Measurements from ENCODE around the gene PHF8.

The PHF8 gene

DNA sequence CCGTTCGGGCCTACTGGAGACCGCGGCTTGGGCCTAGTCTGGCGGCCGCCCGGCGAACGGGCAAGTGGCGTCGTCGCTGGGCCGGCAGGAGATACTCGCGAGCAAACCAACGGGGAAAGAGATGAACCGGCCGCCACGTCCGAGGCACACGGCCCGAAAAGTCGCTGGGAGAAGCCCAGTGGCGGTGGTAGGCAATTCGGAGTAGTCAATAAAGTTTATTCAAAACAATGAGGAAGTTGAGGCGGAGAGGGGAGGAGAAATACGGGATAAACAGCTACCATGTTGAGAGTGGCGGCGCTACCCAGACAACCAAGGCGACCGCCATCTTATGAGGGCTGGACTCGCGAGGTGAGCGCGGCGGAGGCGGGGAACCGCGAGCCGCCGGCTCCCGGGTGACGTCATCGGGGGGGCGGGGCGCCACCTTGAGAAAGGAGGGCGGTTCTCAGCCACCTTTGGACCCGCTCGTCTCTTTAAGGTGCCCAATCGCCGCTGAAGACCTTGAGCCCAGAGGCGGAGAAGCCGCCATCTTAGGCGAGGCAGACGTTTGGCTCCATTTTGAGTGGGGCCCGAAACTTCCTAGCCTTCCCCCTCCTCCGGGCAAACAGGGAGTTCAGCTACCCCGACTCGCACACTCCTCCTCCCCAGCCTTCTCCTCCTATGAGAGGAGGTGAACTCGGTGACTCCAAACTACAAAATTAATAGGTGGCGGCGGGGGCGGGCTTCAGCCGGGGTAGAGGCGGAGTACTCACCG is at the start of gene PHF8:
PHF8 (minus strand) TSS at position 348 of the 751 bp plus-strand sequence. CDS start 1,745 bp downstream, outside the sequence.
- Mint-ChIP-seq H3K9me3 (peaks cover 9% of the 10 kb centered on the region), H3K36me3 (ENCODE audit: low read depth) (peaks cover 7% of the 10 kb centered on the region), H3K27ac (peak within 1 kb of the TSS; percentile 96 to 100 (median 100)), H3K27me3 (ENCODE audit: low read depth) (no peaks in the 10 kb centered on the region), H3K4me1 (peaks cover 6% of the 10 kb centered on the region), H3K4me3 (peak within 1 kb of the TSS; percentile 95 to 99 (median 98))
- TF ChIP-seq CTCF (IDR thresholded peaks at IDR 0.05; ENCODE audit: unreplicated experiment in 3 of 3), result no peak

GRCh38 chrX:54093571-54093970 is 49.3 kb upstream of the PHF8 start:
- no peaks in the 10 kb centered on the region for H3K27me3 Mint-ChIP-seq (ENCODE audit: low read depth)
- TF ChIP-seq CTCF (IDR thresholded peaks at IDR 0.05; ENCODE audit: unreplicated experiment in 3 of 3), result no peak
- peaks cover 4% of the 10 kb centered on the region for H3K36me3 Mint-ChIP-seq (ENCODE audit: low read depth)
- H3K27ac Mint-ChIP-seq, result no peak overlapping the region
- H3K4me3 Mint-ChIP-seq, result no peak overlapping the region
- peaks cover 4% of the 10 kb centered on the region for H3K9me3 Mint-ChIP-seq
- H3K4me1 Mint-ChIP-seq, result no peaks in the 10 kb centered on the region

- Mint-ChIP-seq H3K9me3 (peaks cover 4% of the 10 kb centered on the region), H3K36me3 (ENCODE audit: low read depth) (peaks cover 4% of the 10 kb centered on the region), H3K27me3 (ENCODE audit: low read depth) (no peaks in the 10 kb centered on the region), H3K4me1 (no peaks in the 10 kb centered on the region), H3K27ac (no peak overlapping the region), H3K4me3 (no peak overlapping the region)
- TF ChIP-seq CTCF (IDR thresholded peaks at IDR 0.05; ENCODE audit: unreplicated experiment in 3 of 3), result no peak
Measured at GRCh38 chrX:54093159-54093558, 48.9 kb upstream of the PHF8 start.

GRCh38 chrX:54090880-54091279 is 46.6 kb upstream of the PHF8 start:
- H3K36me3 Mint-ChIP-seq (ENCODE audit: low read depth), result peaks cover 14% of the 10 kb centered on the region
- no peak overlapping the region for H3K27ac Mint-ChIP-seq
- no peaks in the 10 kb centered on the region for H3K4me1 Mint-ChIP-seq
- no peaks in the 10 kb centered on the region for H3K27me3 Mint-ChIP-seq (ENCODE audit: low read depth)
- no peak for TF ChIP-seq CTCF (IDR thresholded peaks at IDR 0.05; ENCODE audit: unreplicated experiment in 3 of 3)
- H3K9me3 Mint-ChIP-seq, result peaks cover 8% of the 10 kb centered on the region
- no peak overlapping the region for H3K4me3 Mint-ChIP-seq

GRCh38 chrX:54089191-54089590 is 44.9 kb upstream of the PHF8 start:
- Mint-ChIP-seq H3K27ac (no peak overlapping the region), H3K9me3 (peaks cover 9% of the 10 kb centered on the region), H3K36me3 (ENCODE audit: low read depth) (peaks cover 24% of the 10 kb centered on the region), H3K27me3 (ENCODE audit: low read depth) (no peaks in the 10 kb centered on the region), H3K4me3 (no peak overlapping the region), H3K4me1 (no peaks in the 10 kb centered on the region)
- TF ChIP-seq CTCF (IDR thresholded peaks at IDR 0.05; ENCODE audit: unreplicated experiment in 3 of 3), result no peak

DNA sequence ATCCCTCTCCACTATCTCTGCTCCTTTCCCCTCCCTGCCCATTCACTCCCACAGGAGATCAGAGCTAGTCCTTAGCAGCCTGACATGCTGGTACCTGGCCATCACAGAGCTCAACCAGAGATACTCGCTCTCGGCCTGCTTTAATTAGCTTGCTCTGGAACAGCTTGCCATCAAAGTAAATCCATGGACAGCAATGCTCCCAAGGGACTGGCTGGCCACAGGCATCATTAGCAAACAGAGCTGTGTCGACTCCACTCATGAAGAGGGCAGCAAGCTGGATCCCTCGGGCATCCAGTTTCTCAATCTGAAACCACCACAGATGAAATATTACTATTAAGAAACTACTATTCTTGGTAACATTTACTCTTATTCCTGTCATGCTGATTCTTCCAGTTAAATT is 43.4 kb upstream of the PHF8 start:
- H3K4me1 Mint-ChIP-seq, result no peaks in the 10 kb centered on the region

More for the DNA sequence above, 43.4 kb upstream of the PHF8 start:
- H3K9me3 Mint-ChIP-seq, result peaks cover 9% of the 10 kb centered on the region
- H3K36me3 Mint-ChIP-seq (ENCODE audit: low read depth), result peaks cover 24% of the 10 kb centered on the region
- H3K27me3 Mint-ChIP-seq (ENCODE audit: low read depth), result no peaks in the 10 kb centered on the region
- no peak for TF ChIP-seq CTCF (IDR thresholded peaks at IDR 0.05; ENCODE audit: unreplicated experiment in 3 of 3)
- H3K4me3 Mint-ChIP-seq, result no peak overlapping the region
- no peak overlapping the region for H3K27ac Mint-ChIP-seq
